Measurements from ENCODE around the gene COL6A2. TPM values are rescaled to one million over a fixed set of nuclear protein-coding genes. Genes with fewer than 3 reads are reported as not detected.

Gene COL6A2
- total RNA-seq, 1 experiment from 2014 or later: 129 TPM

- peaks cover 9 to 25% of the 10 kb centered on the region in 2 experiments; a peak in 4 of 5 replicates for H3K9me3 Mint-ChIP-seq
- Histone ChIP-seq H3K18ac (ENCODE audit: insufficient read length, low read depth, low read length) (no peak overlapping the region), H3K79me2 (ENCODE audit: insufficient read depth, low read length) (no peaks in the 10 kb centered on the region; the same call in 1 of the 2 replicates), H2AFZ (ENCODE audit: low read length) (no peak overlapping the region), H3K14ac (ENCODE audit: insufficient read depth, low read length) (no peak overlapping the region), H3K4me2 (ENCODE audit: insufficient read depth, insufficient read length, low read length) (no peak overlapping the region), H3K23ac (ENCODE audit: insufficient read length, low read depth, low read length) (no peak overlapping the region), H4K91ac (ENCODE audit: insufficient read length, low read depth, low read length) (no peak overlapping the region), H3K4ac (ENCODE audit: low read depth, low read length) (no peak overlapping the region), H3K56ac (ENCODE audit: insufficient read length, low read depth, low read length) (no peak overlapping the region), H3T11ph (ENCODE audit: low read length) (no peak overlapping the region), H4K20me1 (ENCODE audit: control insufficient read depth, insufficient read depth, insufficient read length) (no peaks in the 10 kb centered on the region), H3K79me1 (ENCODE audit: insufficient read depth, low read depth, low read length, poor library complexity, severe bottlenecking) (peaks cover 2% of the 10 kb centered on the region), H2BK5ac (ENCODE audit: insufficient read length, low read length) (no peak overlapping the region), H3K27ac (ENCODE audit: insufficient read length, low read depth, low read length) (no peak overlapping the region), H3K9ac (ENCODE audit: extremely low read depth, insufficient read length, low read length) (no peak overlapping the region), H3K23me2 (ENCODE audit: insufficient read length, low read depth, low read length, poor library complexity, severe bottlenecking) (peaks cover 2% of the 10 kb centered on the region), H2BK120ac (ENCODE audit: low read depth, low read length, poor library complexity, severe bottlenecking) (no peak overlapping the region), H2BK20ac (ENCODE audit: low read depth, low read length, poor library complexity, severe bottlenecking) (no peak overlapping the region), H3K27me3 (ENCODE audit: insufficient read depth, low read length) (no peaks in the 10 kb centered on the region), H2AK5ac (ENCODE audit: insufficient read length, low read length) (no peak overlapping the region), H2BK15ac (ENCODE audit: low read depth, low read length) (no peak overlapping the region), H3K9me3 (ENCODE audit: control insufficient read depth, low read depth, low read length) (no peaks in the 10 kb centered on the region), H2BK12ac (ENCODE audit: insufficient read length, low read depth, low read length) (no peak overlapping the region), H4K8ac (replicated peaks; ENCODE audit: insufficient read length, low read depth, low read length) (no peak overlapping the region), H3K4me1 (ENCODE audit: insufficient read depth, low read length) (no peaks in the 10 kb centered on the region; the same call in 1 of the 2 replicates), H4K5ac (ENCODE audit: insufficient read length, low read depth, low read length) (no peak overlapping the region)
- no peak overlapping the region for H3K27ac Mint-ChIP-seq
- H3K4me1 Mint-ChIP-seq: peaks cover 8 to 13% of the 10 kb centered on the region in 2 experiments
- H3K4me3 Mint-ChIP-seq: no peak overlapping the region
- TF ChIP-seq, protein P1, sequence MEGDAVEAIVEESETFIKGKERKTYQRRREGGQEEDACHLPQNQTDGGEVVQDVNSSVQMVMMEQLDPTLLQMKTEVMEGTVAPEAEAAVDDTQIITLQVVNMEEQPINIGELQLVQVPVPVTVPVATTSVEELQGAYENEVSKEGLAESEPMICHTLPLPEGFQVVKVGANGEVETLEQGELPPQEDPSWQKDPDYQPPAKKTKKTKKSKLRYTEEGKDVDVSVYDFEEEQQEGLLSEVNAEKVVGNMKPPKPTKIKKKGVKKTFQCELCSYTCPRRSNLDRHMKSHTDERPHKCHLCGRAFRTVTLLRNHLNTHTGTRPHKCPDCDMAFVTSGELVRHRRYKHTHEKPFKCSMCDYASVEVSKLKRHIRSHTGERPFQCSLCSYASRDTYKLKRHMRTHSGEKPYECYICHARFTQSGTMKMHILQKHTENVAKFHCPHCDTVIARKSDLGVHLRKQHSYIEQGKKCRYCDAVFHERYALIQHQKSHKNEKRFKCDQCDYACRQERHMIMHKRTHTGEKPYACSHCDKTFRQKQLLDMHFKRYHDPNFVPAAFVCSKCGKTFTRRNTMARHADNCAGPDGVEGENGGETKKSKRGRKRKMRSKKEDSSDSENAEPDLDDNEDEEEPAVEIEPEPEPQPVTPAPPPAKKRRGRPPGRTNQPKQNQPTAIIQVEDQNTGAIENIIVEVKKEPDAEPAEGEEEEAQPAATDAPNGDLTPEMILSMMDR (conservative IDR thresholded peaks at IDR 0.05): no peak
- peaks cover 9 to 24% (median 16%) of the 10 kb centered on the region in 3 experiments; a peak in 6 of 7 replicates for H3K36me3 Mint-ChIP-seq (ENCODE audit: insufficient read depth in 1 of 3, low read depth in 3 of 3)
- WGBS (ENCODE audit: extremely low coverage, insufficient read length, low lambda C conversion rate): no CpG with 5 or more reads among the region's 4 CpGs
- H3K27me3 Mint-ChIP-seq (ENCODE audit: low read depth): no peaks in the 10 kb centered on the region
- DNase-seq: no peak
Measured at GRCh38 chr21:46178961-46179360, 81.0 kb downstream of the COL6A2 start.

Other genes with a start within 250 kb of the COL6A2 start
- gene COL6A1, start 116.3 kb upstream of the COL6A2 start, total RNA-seq (2021): 193 and 194 TPM in 2 replicates
- gene FTCD, start 57.5 kb downstream of the COL6A2 start, total RNA-seq (2021): 6.7 and 6.8 TPM in 2 replicates
- 32.8 and 36.0 TPM in 2 replicates for gene SPATC1L, start 86.3 kb downstream of the COL6A2 start, total RNA-seq (2021)
- 68.7 and 69.2 TPM in 2 replicates for gene LSS, start 130.7 kb downstream of the COL6A2 start, total RNA-seq (2021)
- gene MCM3AP, start 187.5 kb downstream of the COL6A2 start, total RNA-seq (2021): 113 and 124 TPM in 2 replicates
- 26.2 and 26.5 TPM in 2 replicates for gene YBEY, start 188.2 kb downstream of the COL6A2 start, total RNA-seq (2021)
- gene C21orf58, start 225.8 kb downstream of the COL6A2 start, total RNA-seq (2021): 17.2 and 19.1 TPM in 2 replicates
- gene PCNT, start 226.0 kb downstream of the COL6A2 start, total RNA-seq (2021): 39.6 and 40.6 TPM in 2 replicates

Data from H9 (cell line).